Activated CD8-positive, alpha-beta memory T cell treated with anti-CD3 and anti-CD28 coated beads for 24 hours (primary cell): ENCODE results near the gene SLCO4C1.
"Not testable (repeated sequence)": the region's sequence is repeated elsewhere in the genome, so short reads cannot be mapped to it uniquely, and the experiment has no call there.

Experiments used
- DNase-seq: peaks from one replicate; pipeline ENCODE4 v3.0.0-alpha.2; 2020

SLCO4C1 gene

GRCh38 chr5:102296178-102296817 lies at the start of gene SLCO4C1:
TSS of gene SLCO4C1 (minus strand) at chr5:102296284. CDS start at chr5:102296262, 22 bp downstream.
- peak; percentile 87 for DNase-seq

- no peak for DNase-seq
Measured at GRCh38 chr5:102341681-102342288, 45.7 kb upstream of the SLCO4C1 start.

- no peak for DNase-seq
Measured at GRCh38 chr5:102324714-102325113, 28.6 kb upstream of the SLCO4C1 start.

- not testable (repeated sequence) for DNase-seq
Measured at GRCh38 chr5:102318801-102319200, 22.7 kb upstream of the SLCO4C1 start.

GRCh38 chr5:102314328-102314727 lies 18.2 kb upstream of the SLCO4C1 start:
- DNase-seq, result no peak

GRCh38 chr5:102313912-102314311 lies 17.8 kb upstream of the SLCO4C1 start:
- no peak for DNase-seq

- no peak for DNase-seq
Measured at GRCh38 chr5:102312586-102313370, 16.7 kb upstream of the SLCO4C1 start.

- DNase-seq, result no peak
Measured at GRCh38 chr5:102309586-102309985, 13.5 kb upstream of the SLCO4C1 start.

- DNase-seq, result no peak
Measured at GRCh38 chr5:102307232-102307631, 11.1 kb upstream of the SLCO4C1 start.

GRCh38 chr5:102306121-102306520 lies 10.0 kb upstream of the SLCO4C1 start:
- DNase-seq, result no peak

GRCh38 chr5:102295534-102296177 lies 428 bp downstream of the SLCO4C1 start:
- no peak for DNase-seq

- DNase-seq, result no peak
Measured at GRCh38 chr5:102294886-102295395, 1.1 kb downstream of the SLCO4C1 start.

GRCh38 chr5:102290004-102290403 lies 6.1 kb downstream of the SLCO4C1 start:
- no peak for DNase-seq

- DNase-seq, result no peak
Measured at GRCh38 chr5:102289251-102289899, 6.7 kb downstream of the SLCO4C1 start.

- DNase-seq, result no peak
Measured at GRCh38 chr5:102288630-102289029, 7.5 kb downstream of the SLCO4C1 start.

- DNase-seq, result no peak
Measured at GRCh38 chr5:102286476-102286875, 9.6 kb downstream of the SLCO4C1 start.

GRCh38 chr5:102283102-102283797 lies 12.8 kb downstream of the SLCO4C1 start:
- no peak for DNase-seq

- no peak for DNase-seq
Measured at GRCh38 chr5:102279711-102280110, 16.4 kb downstream of the SLCO4C1 start.

- DNase-seq, result no peak
Measured at GRCh38 chr5:102278231-102278630, 17.9 kb downstream of the SLCO4C1 start.

GRCh38 chr5:102277144-102277543 lies 18.9 kb downstream of the SLCO4C1 start:
- no peak for DNase-seq

- DNase-seq, result no peak
Measured at GRCh38 chr5:102271759-102272158, 24.3 kb downstream of the SLCO4C1 start.

- no peak for DNase-seq
Measured at GRCh38 chr5:102270036-102270435, 26.0 kb downstream of the SLCO4C1 start.
